Measurements from ENCODE around the gene KRT75. TPM values are rescaled to one million over a fixed set of nuclear protein-coding genes. Genes with fewer than 3 reads are reported as not detected.

The KRT75 gene
- total RNA-seq, 4 donors from 2014 or later: not detected

GRCh38 chr12:52434760-52435530 is 774 bp upstream of the KRT75 start:
- TF ChIP-seq, protein P1, sequence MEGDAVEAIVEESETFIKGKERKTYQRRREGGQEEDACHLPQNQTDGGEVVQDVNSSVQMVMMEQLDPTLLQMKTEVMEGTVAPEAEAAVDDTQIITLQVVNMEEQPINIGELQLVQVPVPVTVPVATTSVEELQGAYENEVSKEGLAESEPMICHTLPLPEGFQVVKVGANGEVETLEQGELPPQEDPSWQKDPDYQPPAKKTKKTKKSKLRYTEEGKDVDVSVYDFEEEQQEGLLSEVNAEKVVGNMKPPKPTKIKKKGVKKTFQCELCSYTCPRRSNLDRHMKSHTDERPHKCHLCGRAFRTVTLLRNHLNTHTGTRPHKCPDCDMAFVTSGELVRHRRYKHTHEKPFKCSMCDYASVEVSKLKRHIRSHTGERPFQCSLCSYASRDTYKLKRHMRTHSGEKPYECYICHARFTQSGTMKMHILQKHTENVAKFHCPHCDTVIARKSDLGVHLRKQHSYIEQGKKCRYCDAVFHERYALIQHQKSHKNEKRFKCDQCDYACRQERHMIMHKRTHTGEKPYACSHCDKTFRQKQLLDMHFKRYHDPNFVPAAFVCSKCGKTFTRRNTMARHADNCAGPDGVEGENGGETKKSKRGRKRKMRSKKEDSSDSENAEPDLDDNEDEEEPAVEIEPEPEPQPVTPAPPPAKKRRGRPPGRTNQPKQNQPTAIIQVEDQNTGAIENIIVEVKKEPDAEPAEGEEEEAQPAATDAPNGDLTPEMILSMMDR (IDR thresholded peaks at IDR 0.05; ENCODE audit: low read depth): no peak

DNA sequence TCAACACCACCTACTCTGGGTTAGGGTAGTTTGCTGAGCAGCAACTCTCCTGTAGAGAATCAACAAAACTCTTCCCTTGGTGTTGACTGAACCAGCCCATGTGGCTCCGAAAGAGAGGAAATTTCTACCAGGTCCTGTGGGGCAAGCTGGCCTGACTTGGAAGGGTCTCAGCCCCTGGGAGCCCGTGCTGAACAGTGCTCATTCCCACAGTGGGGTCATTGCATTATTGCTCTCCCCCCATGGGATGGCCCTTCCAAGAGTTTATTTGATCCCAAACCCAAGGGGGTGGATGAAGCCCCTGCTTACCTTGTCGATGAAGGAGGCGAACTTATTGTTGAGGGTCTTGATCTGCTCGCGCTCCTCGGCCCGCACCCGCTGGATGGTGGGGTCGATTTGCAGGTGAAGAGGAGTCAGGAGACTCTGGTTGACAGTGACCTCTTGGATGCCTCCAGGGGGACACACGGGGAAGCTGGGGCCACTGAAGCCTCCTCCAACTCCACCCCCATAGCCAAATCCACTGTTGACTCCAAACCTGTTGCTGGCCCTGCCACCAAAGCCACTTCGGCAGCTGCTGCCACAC is 580 bp downstream of the KRT75 start:
- TF ChIP-seq, protein P1 (IDR thresholded peaks at IDR 0.05; ENCODE audit: low read depth): no peak

DNA sequence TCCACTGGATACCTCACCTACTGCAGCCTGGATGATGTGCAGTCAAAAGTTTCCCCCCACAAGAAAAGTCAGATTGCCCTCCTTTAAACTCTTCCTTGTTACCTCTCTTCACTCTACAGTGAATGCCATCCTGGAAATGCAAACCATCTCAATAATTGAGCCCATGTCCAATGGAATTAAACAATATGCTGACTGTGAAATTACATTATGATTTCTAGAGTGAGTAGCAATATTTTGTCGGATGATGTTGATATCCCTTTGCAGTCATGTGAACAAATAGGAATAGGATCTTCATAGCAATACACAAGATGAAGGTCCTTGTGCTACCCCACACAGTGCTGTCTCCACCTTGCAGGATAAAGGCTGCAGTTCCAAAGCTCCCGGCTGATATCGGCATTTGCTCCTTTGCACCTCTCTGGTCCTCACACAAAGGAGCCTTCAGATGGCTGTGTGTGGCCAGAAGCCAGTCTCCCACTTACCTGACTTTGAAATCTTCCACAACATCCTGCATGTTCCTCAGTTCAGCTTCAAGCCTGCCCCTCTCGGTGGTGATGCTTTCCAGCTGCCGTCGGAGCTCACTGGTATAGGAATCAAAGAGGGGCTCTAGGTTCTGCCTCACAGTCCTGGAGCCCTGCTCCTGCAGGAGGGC is 1.5 kb downstream of the KRT75 start:
- TF ChIP-seq, protein P1 (IDR thresholded peaks at IDR 0.05; ENCODE audit: low read depth): no peak

DNA sequence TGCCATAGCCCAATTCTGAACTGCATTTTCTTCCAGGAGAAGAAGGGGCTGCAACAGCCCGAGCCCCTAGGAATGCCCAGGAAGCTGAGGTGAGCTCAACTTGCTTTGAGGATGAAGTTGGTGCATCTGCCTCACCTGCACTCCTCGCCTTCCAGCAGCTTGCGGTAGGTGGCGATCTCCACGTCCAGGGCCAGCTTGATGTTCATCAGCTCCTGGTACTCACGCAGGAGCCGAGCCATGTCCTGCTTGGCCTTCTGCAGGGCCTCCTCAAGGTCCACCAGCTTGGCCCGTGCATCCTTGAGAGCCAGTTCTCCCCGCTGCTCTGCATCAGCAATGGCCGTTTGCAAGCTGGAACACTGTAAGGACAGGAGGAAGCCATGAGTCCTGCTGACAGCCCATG is 6.0 kb downstream of the KRT75 start:
- TF ChIP-seq, protein P1 (IDR thresholded peaks at IDR 0.05; ENCODE audit: low read depth): no peak

DNA sequence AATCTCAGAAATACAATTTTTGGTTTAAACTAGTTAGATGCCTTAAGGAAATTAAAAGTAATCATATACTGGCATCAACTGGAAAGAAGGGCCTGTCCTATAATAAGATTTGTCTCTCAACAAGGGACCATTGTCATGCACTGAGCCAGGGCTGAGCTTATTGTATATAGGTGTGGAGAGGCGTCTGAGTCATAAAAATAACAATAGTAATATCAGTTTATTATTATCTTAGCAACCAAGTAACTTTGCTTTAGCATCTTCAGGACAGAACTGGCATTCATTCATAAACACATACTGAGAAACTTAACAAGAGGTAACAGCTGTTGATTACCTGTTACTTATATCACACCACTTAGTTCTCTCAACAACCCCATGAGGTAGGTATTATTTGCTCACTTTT is 7.1 kb downstream of the KRT75 start:
- TF ChIP-seq, protein P1 (IDR thresholded peaks at IDR 0.05; ENCODE audit: low read depth): no peak

GRCh38 chr12:52426034-52426433 is 8.1 kb downstream of the KRT75 start:
- TF ChIP-seq, protein P1 (IDR thresholded peaks at IDR 0.05; ENCODE audit: low read depth): no peak

DNA sequence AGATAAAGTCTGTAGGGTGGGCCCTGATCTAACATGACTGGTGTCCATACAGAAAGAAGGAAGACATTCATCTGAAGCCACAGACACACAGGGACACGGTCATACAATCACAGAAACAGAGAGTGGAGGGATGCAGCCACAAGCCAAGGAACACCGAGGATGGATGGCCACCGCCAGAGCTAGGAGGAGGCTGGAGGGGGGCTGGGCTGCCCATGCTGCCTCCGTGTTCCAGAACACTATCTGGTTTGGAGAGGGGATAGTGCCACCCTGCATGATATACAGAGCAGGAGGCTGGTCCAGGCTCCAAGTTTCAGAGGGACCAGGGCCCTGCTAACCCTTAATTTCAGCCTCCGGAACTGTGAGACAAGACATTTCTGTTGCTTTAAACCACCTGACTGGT is 8.7 kb downstream of the KRT75 start:
- TF ChIP-seq, protein P1 (IDR thresholded peaks at IDR 0.05; ENCODE audit: low read depth): no peak

Measured in subcutaneous adipose tissue (tissue), 4 donors.